Measurements from ENCODE around the gene TRAPPC8. TPM values are rescaled to one million over a fixed set of nuclear protein-coding genes. Genes with fewer than 3 reads are reported as not detected.

The TRAPPC8 gene
- total and polyA plus RNA-seq, 7 donors: 17.1 to 36.8 (median 30.5) TPM

GRCh38 chr18:31795747-31796146 is 147.2 kb downstream of the TRAPPC8 start:
- Histone ChIP-seq H3K36me3 (ENCODE audit: insufficient read depth in 1 of 2, low read depth in 1 of 2) (no peaks in the 10 kb centered on the region), H3K27me3 (ENCODE audit: insufficient read depth in 3 of 3, low read length in 2 of 3) (no peaks in the 10 kb centered on the region), H3K9me3 (no peaks in the 10 kb centered on the region), H3K4me1 (no peaks in the 10 kb centered on the region), H3K27ac (no peak overlapping the region), H3K4me3 (no peak overlapping the region)
- no peak for DNase-seq
- intact Hi-C loops (cut with DNase I): no loop called here
- ATAC-seq: no peak
- WGBS, 3 donors: 86 to 90% (median 87%) methylated on average over 2 of the region's 2 CpGs
- TF ChIP-seq, protein P1, sequence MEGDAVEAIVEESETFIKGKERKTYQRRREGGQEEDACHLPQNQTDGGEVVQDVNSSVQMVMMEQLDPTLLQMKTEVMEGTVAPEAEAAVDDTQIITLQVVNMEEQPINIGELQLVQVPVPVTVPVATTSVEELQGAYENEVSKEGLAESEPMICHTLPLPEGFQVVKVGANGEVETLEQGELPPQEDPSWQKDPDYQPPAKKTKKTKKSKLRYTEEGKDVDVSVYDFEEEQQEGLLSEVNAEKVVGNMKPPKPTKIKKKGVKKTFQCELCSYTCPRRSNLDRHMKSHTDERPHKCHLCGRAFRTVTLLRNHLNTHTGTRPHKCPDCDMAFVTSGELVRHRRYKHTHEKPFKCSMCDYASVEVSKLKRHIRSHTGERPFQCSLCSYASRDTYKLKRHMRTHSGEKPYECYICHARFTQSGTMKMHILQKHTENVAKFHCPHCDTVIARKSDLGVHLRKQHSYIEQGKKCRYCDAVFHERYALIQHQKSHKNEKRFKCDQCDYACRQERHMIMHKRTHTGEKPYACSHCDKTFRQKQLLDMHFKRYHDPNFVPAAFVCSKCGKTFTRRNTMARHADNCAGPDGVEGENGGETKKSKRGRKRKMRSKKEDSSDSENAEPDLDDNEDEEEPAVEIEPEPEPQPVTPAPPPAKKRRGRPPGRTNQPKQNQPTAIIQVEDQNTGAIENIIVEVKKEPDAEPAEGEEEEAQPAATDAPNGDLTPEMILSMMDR (IDR thresholded peaks at IDR 0.05): no peak

- H3K9me3 ChIP-seq: no peaks in the 10 kb centered on the region
- TF ChIP-seq, protein P1 (IDR thresholded peaks at IDR 0.05): no peak
- ATAC-seq (no peak), DNase-seq (no peak)
- H3K4me1 ChIP-seq: no peaks in the 10 kb centered on the region
- H3K4me3 ChIP-seq: no peak overlapping the region
- no peak overlapping the region for H3K27ac ChIP-seq
- no peaks in the 10 kb centered on the region for H3K27me3 ChIP-seq (ENCODE audit: insufficient read depth in 3 of 3, low read length in 2 of 3)
- no peaks in the 10 kb centered on the region for H3K36me3 ChIP-seq (ENCODE audit: insufficient read depth in 1 of 2, low read depth in 1 of 2)
- intact Hi-C loops (cut with DNase I): no loop called here
Observed at GRCh38 chr18:31793531-31793930, 149.4 kb downstream of the TRAPPC8 start.

DNA sequence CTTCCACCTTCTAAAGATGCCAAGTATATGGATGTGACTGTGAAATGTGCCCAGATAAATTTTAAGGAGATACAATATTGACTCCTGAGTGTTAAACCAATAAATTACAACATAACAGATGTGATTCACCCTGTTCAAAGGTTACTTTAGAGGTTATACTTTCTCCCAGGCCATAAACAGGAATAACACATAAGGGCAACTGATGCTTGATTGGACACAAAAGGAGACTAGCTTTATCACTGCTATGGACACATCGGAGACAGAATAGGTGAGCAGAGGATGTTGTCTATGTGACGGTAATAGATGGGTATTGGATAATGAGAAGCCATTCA is 150.4 kb downstream of the TRAPPC8 start:
- DNase-seq (no peak), ATAC-seq (no peak)
- TF ChIP-seq, protein P1 (IDR thresholded peaks at IDR 0.05): no peak
- no peaks in the 10 kb centered on the region for H3K9me3 ChIP-seq
- H3K4me1 ChIP-seq: no peaks in the 10 kb centered on the region
- no peak overlapping the region for H3K4me3 ChIP-seq
- intact Hi-C loops (cut with DNase I): no loop called here
- no peak overlapping the region for H3K27ac ChIP-seq
- no peaks in the 10 kb centered on the region for H3K27me3 ChIP-seq (ENCODE audit: insufficient read depth in 3 of 3, low read length in 2 of 3)
- no peaks in the 10 kb centered on the region for H3K36me3 ChIP-seq (ENCODE audit: insufficient read depth in 1 of 2, low read depth in 1 of 2)
- 89 to 96% (median 94%) methylated on average over 2 of the region's 2 CpGs for WGBS, 3 donors

DNA sequence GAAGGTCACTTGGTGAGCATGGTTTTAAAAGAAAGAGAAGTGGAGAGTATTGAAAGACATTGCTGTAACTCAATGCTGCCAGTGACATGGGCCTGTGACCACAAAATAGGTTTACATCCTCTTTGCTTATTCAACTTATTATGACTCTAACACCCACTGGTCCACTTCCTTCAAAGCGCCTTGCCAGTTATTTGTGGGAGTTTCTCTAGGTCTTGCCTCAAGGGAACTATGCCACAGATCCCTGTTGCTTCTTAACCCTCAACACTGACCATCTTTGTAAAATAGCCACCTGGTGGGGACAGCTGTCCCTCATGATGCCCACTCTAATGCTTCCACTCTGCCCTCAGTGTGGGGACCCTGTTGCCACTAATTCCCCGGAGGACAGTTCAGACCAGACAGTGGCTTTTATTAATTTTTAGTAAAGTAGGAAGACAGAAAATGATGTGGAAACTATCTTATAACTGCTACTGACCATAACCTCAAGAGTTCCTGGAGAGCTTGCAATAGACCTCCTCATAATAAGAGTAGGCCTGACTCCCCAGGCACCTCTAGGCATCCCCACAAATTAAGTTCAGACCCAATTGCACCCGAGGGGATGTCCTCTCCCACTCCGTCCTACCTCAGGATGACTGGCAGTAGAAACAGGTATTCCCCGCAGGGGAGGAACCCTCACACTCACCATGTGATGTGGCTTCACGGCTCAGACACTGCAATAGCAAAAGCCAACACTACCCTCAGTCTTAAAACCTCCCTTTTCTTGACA is 150.9 kb downstream of the TRAPPC8 start:
- no peaks in the 10 kb centered on the region for H3K36me3 ChIP-seq (ENCODE audit: insufficient read depth in 1 of 2, low read depth in 1 of 2)
- H3K27me3 ChIP-seq (ENCODE audit: insufficient read depth in 3 of 3, low read length in 2 of 3): no peaks in the 10 kb centered on the region
- H3K4me1 ChIP-seq: no peaks in the 10 kb centered on the region
- DNase-seq (no peak), ATAC-seq (no peak)
- TF ChIP-seq, protein P1 (IDR thresholded peaks at IDR 0.05): no peak
- no peaks in the 10 kb centered on the region for H3K9me3 ChIP-seq
- no peak overlapping the region for H3K4me3 ChIP-seq
- intact Hi-C loops (cut with DNase I): no loop called here
- no peak overlapping the region for H3K27ac ChIP-seq
- 83 to 85% (median 83%) methylated on average over 6 of the region's 6 CpGs for WGBS, 3 donors

- 69 to 73% (median 70%) methylated on average over 10 of the region's 10 CpGs for WGBS, 3 donors
- TF ChIP-seq, protein P1 (IDR thresholded peaks at IDR 0.05): no peak
- H3K4me1 ChIP-seq: no peaks in the 10 kb centered on the region
- no peak overlapping the region for H3K27ac ChIP-seq
- no peak for DNase-seq
- no peaks in the 10 kb centered on the region for H3K36me3 ChIP-seq (ENCODE audit: insufficient read depth in 1 of 2, low read depth in 1 of 2)
- ATAC-seq: no peak
- H3K27me3 ChIP-seq (ENCODE audit: insufficient read depth in 3 of 3, low read length in 2 of 3): peaks cover 0 to 4% (median 0%) of the 10 kb centered on the region in 3 donors
- H3K4me3 ChIP-seq: no peak overlapping the region
- intact Hi-C loops (cut with DNase I): no loop called here
- H3K9me3 ChIP-seq: no peaks in the 10 kb centered on the region
Observed at GRCh38 chr18:31789409-31789808, 153.5 kb downstream of the TRAPPC8 start.

Measured in psoas muscle (tissue), 8 donors.